Stimulated activated CD4-positive, alpha-beta T cell treated with anti-CD3 and anti-CD28 coated beads, Interleukin-1b, Interleukin-23, amount 100 ng/mL, for 4 hours (primary cell): ENCODE measurements around the gene ZBTB20.

ENCODE experiments used
- DNase-seq, 2 donors: peaks; one replicate each; pipeline ENCODE4 v3.0.0-alpha.2; 2020; ENCODE audit warnings: low read depth in 2 of 2

ZBTB20 gene

DNA sequence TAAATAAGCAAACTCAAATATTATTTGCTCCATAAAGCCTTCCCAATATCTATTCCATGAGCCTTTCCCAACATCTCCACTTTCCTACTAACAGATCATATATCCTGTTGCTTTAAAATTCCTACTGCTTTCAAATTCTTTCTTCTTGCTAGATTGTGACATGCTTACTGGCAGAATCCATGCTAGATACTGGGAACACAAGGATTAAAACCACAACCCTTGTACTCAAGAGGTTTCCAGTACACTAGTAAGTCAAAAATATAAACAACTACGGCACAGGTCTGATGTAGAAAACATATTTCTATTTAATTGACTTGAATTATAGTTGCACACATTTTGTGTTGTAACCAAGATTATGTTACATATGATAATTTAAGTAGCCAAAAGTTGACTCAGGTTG is 275.0 kb downstream of the ZBTB20 start:
- no peak for DNase-seq

DNA sequence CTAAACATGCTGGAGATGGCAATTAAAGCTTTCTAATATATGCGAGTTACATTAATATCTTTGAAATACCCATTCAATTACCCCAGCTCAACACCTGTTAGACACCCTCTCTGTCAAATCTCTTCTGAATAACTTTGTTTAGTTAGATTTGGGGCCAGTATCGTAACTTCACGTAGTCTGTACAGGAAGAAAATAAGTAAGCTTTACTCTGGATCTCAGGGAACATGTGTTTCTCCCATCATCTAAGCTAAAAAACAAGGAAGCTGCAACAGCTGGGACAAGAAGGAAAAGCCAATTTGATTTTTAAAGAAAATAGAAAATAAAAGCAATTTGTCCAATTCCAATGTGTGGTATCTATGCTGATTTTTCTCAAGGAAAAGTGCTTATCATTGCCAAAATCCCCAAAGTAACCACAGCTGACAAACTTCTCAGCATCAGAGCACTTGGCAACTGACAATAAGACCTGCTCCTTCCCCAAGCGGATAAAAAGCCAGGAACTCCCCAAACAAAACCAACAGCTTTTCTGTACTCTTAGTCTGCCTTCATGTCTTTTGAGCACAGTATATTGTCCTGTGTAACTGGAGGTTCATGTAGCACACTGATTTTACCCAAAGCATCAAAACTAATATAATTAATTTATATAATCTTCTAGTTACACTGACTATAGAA is 279.1 kb downstream of the ZBTB20 start:
- no peak for DNase-seq

DNA sequence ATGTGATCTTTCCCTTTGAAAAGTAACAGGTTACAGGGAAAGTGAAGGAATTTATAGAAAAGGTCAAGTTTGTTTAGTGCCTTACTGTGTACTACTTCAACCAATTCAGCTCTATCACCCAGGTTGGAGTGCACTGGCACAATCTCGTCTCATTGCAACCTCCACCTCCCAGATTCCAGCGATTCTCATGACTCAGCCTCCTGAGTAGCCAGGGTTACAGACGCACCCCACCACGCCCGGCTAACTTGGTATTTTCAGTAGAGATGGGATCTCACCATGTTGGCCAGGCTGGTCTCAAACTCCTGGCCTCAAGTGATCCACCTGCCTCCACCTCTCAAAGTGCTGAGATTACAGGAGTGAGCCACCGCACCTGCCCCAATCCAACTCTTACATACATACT is 279.7 kb downstream of the ZBTB20 start:
- DNase-seq: no peak

DNA sequence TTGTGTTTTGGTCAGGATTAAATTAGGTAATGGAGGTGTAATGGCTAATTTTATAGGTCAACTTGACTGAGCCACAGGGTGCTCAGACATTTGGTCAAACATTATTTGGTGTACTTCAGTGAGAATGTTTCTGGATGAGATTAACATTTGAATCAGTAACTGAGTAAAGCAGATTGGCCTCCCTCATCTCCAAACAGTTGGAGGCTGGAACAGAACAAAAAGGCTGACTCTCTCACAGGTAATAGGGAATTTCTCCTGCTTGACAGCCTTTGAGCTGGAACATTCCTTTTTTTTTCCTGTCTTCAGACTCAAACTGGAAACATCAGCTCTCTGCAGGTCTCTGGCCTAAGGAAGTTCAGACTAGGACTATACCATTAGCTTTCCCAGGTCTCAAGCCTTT is 280.7 kb downstream of the ZBTB20 start:
- no peak for DNase-seq

DNA sequence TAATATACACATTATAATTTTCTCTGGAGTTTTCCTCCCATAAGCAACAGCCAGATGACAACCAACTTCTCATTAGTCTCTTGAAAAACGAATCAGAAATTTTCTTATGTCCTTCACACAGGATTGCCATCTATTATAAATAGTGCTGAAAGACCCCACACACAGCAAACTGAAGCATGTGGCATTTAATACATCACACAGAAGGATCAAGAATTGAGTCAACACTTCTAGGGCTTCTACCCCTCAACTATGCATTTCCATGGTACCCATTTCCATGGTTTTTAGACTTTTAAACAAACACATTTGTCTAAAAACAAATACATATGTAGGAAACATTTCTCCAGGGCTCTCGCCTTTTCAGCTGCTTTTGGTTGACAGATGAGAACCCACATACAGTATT is 282.1 kb downstream of the ZBTB20 start:
- DNase-seq: no peak

DNA sequence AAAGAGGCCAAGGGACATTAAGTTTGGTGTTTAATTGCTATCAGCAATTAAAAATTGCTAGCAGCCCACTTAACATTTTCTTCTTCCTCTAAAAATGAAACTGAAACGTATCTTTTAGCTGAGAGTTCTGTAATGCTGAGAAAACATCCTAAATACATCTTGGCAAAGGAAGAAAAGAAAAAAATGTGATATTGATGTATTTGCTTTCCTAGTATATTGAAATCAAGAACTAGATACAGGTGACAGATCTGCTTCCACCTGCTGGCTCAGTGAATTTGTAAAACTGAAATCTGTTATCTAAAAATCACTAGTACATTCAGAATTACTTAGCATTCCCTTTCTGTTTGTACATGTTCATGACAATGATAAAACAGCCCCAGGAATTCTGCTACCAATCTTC is 283.2 kb downstream of the ZBTB20 start:
- DNase-seq: no peak

DNA sequence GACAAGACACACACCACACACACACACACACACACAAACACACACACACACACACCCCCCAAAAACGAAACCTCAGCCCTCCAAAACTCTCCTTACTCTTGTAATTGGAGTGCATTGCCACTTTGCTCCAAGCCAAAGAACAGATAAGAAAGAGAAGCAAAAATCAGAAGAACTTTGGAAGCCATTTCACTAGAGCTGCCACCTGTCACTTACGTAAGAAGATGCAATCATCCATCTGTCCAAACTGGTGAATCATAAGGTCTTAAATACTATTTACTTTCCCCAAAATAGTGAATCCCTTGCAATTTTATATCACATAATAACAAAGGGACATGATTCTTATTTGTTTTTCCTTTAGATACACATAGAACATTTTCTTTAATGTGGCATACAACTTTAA is 285.4 kb downstream of the ZBTB20 start:
- no peak for DNase-seq

DNA sequence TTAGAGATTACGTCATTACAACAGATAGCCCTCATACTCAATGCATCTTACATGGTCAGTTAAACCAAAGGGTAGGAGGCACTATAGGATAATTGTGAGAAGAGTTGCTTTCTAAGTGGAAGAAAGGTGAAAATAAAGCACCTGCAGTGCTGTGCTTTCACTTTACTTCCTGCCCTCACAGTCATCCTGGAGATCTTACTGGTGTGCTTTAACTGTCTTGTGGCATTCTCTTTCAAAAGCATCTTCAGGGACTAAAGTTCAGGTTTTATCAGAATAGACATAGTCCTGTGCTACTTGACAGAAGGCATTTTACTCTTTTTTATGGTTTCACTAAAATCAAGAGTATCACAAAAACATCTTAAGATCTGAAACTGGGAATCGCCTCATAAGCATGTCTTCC is 286.6 kb downstream of the ZBTB20 start:
- no peak for DNase-seq

DNA sequence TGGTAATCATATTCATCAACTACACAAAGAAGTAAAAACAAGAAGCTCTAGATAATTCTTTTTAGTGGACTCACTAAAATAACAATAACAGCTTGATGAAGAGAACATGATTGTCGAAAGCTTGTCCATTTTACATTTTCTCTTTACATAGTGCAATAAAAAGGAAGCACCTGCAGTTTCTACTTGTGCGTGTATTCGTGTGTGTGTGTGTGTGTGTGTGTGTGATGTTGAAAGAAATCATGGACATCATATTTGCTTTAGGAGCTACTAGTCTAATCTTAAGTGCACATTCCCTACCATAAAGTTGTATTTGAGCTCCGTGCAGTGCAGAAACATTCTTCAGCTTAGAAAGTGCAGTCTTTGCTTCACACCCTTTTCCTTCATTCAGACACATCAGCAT is 288.8 kb downstream of the ZBTB20 start:
- no peak for DNase-seq

DNA sequence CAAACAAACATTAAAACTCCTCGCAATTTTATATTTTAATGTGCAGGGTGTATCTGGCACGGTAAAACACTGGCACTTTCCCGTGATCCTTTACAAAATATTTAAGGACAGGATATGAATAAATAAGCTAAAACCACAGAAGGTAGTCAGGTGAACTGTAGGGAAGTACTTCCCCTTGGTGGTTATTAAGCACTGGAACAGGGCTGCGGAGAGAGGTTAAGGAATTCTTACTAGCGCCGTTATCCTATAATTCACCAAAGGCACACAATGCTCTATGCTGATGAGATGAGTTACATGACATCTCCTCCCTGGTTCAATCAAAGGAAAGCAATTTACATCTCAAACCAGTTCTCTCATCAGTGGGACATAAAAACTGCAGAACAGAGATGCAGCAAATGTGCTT is 289.8 kb downstream of the ZBTB20 start:
- DNase-seq: no peak

DNA sequence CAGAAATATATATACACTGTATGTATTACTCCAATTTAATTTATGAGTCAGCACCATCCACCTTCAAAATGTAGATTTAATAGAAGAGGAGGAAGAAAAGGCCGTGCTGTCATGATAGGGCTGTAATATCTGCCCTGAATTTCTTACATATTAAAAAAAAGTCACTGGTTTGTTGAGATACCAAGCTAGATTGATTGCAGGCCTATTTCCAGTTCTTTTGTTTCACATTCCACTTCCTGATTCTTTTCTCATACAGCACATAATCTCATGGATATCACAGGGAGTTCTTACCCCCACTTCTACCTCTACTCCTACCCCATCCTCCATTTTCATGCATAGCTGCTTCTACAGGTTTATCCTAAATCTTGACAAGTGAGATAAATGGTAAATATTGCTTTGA is 290.3 kb downstream of the ZBTB20 start:
- no peak for DNase-seq

DNA sequence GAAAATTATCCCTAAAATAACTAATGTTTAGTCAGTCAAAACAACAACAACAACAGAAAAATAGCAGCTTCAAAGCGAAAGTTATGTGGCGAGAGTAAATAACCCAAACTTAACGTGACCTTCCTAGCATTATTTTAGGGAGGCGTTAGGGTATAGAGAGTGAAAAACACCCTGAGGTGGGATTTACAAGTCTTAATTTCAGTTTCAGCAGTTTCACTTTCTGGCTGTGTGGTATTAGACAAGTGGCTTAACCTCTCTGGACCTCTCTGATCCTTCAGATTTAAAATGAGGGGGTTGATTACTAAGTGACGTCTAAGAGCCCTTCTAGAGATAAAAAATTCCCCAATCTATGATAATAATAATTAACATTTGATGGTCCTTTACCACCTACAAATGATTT is 291.2 kb downstream of the ZBTB20 start:
- DNase-seq: no peak

DNA sequence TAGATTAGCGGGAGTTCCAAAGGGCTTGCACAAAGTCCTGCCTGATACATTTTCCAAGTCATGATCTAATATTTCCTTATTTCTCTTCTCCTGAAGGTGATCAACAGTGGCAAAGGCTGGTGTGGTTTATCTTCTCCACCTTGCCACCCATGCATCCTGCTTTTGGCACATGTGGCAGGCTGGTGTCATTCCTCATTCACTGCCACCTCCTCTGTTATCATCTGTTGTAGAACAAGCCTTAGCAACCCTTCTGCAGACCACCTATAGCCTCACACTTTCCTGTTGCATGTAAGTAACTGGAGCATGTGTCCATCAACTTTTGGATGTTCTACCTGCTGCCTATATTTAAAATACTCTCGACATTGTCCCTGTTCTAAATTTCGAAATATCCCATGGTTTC is 294.1 kb downstream of the ZBTB20 start:
- DNase-seq: no peak

DNA sequence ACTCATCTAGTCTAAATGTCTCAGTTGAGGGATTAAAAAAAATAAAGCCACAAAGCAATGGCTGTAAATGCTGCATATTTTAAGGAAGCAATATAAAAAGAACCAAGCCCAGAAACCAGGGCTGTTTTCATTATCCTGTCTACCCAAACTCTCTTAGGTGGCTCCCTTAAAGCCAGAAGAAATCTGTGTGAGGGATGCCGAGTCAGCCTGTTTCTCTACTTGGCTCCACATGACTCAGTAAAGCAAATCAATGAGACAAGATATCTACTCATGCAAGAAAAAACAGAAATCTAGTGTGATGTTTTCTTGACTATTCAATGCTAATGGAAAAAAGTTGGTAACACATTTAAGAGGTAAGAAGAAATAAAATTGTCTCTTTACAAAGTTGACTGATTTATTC is 296.2 kb downstream of the ZBTB20 start:
- DNase-seq: no peak

DNA sequence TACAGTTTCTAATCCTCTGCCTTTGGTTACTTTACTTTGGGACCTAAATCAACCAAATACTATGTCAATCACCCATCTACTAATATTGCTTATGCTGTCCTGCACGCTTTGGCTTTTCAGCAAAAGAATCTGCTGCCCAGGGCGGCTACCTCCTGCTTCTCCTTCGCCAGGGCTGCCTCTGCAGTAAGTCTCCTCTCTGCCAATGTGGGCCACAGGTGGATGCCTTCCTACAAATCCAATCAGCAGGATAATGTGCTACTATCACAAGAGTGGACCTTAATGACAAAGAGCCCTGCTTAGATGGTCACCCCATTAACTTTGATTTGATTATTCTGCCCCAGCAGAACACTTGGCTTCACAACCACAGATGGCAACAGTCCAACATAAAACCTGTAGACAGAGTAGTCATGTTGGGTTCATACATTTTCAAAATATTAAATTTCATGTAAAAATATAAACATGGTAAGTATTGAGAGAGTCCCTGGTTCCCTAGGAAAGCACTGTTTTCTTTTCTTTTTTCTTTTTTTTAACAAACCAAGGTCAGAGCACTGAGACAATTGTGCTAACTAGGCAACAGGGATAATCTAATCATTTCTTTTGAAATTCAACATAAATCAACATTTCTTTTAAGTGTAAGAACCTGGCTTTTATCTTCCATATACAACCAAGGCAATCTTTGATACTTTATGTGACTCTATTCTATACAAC is 298.3 kb downstream of the ZBTB20 start:
- no peak for DNase-seq

DNA sequence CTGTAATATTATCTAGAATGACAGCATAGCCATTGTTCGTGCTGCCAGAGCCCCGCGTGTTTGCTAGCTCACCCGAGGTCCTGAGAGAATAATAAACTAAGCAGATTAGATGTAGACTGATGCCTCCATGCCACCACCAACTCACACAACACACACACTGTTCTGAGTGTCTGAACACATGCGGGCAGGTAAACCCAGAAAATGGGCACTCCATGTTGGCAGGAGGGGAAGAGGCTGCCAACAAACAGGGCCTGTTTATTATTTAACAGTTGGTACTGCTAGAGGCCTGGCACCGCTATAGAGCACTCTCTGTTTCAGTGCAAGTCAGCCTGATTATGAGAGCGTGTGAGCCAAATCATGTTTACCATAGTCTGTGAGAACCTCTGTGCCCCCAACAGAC is 299.0 kb downstream of the ZBTB20 start:
- no peak for DNase-seq

DNA sequence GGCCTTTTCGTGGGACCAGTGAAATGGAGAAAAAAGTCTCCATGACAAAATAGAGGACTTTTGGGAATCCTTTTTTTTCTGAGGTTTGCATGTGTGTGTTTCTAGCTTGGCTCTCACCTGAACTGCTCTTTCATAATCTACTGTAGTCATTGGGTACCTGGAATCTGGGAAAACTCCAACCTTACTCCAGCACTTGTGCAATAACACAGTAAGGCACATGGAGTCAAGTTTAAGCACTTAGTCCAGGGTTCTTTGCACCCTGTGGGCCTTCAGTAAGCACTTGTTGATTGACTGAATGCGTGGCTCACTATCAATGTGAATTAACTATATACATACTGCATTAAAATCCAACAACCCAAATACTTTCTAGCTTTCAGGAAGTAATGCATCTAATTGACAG is 299.5 kb downstream of the ZBTB20 start:
- DNase-seq: no peak

DNA sequence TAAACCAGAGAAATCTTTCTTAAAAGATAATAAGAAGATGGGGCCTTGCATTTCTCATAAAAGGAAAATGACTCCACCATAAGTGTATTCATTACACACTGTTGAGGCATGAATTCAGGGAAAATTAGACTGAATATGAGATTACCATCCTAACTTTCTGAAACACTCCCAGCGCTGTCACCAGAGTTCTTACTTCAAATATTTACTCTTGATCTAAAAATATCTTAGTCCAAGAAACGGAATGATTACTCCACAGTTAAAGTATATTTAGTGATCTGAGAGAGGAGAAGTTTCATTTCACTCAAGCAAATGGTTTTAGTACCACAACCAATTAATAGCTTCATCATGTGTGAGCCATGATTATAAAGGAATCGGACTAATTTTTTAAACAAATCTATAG is 300.3 kb downstream of the ZBTB20 start:
- DNase-seq: no peak

DNA sequence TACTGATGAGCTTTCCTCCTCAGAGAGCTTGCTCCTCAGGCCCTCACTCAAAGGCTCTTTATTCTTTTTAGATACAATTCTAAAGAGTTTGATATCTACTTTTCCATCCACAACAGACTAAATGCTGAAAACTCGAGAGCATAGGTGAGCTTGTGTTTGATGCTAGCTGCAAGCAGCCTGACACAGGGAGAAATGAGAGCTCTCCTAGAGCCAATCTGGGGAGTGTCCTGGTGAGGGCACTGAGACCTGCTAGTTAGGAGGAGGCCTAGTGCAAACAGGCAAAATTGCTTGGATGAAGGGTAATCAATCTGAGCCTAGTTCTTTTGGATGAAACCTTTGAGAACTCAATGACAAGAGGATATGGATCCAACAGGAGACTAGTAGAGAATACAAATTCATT is 300.8 kb downstream of the ZBTB20 start:
- no peak for DNase-seq

DNA sequence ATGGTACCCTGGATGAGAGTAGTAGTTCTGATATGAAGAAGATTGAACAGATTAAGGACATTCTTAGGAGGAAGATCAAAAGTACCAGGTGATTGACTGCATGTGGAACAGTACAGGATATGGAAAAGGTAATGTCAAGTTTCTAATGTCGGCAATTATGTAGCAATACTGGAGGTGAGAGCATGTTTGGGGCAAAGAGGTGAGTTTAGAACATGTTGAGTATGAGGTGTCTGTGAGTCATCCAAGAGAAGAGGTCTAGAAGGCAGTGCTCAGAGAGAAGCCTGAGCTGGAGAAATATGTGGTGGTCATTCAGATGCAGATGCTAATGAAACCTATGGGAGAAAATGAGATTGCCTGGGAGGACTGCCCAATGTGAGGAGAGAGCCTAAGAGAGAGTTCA is 305.6 kb downstream of the ZBTB20 start:
- DNase-seq: no peak

DNA sequence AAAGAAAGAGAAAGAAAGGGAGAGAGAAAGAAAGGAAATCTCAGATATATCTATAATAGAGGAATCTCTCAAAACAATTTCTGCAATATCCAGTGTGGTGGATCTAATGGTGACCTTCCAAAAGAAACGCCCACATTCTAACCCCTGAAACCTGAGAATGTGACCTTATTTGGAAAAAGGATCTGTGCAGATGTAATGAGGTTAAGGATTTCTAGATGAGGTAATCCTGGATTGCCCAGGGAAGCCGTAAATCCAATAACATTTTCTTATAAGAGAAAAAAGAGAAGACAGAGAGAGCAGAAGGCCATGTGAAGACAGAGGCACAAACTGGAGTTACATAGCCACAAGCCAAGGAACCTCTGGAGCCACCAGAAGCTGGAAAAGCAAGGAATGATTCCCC is 307.6 kb downstream of the ZBTB20 start:
- no peak for DNase-seq

DNA sequence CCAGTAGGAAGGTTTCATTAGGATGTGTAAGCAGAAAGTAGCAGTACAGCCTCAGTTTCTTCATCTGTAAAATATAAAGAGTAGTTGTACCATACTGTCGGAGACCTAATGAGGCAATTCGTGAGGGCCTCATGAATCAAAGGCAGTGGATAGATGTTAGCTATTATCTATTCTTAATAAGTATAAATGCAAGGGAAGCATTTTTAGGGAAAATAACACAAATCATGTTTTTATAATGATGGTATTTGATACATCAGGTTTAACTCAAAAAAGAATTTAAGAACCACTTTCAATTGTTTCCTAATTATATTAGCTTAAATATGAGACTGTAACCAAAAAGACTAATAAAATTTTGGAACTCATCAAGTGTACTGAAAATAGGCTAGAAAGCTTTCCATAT is 309.1 kb downstream of the ZBTB20 start:
- DNase-seq: no peak

DNA sequence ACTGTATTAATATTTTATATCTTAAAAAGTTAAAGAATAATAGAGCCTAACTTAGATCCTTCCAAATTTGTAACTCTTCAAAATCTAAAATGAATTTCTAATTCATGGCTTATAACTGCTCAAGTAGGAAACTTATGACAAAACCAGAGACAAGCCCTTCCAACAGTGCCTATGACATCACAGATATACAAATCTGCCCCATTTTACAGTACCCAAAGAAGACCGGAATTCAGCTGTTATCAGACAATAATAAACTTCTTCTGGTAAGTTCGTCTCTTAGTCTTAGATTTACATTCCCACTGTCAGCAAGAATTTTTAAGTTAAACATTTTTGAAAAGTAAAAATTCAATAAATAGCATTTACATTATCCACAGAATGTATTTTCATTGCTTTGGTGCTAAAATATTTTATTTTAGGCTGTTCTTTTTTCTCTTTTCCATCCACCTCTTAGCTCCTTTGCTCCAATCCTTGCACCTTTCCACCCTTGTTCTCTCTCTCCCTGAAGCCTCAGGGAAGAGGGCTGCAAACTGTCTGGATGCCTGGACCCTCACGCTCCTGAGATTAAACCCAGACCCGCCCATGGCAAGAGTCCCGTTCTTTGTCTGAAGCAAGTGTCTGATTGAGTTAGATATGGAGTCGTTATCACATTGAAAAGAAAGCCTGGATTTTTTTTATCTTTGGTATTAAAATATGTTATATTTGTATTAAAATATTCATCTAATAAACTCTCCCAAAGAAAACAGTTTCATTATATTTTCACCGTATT is 312.7 kb downstream of the ZBTB20 start:
- no peak for DNase-seq
